Neural cell (in vitro differentiated cells): ENCODE results near the gene PLEKHM3. TPM values are rescaled to one million over a fixed set of nuclear protein-coding genes. Genes with fewer than 3 reads are reported as not detected.

Experiments
- H2AFZ ChIP-seq: fragments of 200-600, 300-800 bp; sonication (generic), shearing (Covaris generic); 2 replicates; pipeline ENCODE4 v1.6.0; 2014; ENCODE audit warnings: low read depth, mild to moderate bottlenecking, antibody characterized with exemption, low read length, moderate library complexity
- H3F3A ChIP-seq: fragments of 200-600 bp; shearing (Covaris generic); 2 replicates; pipeline ENCODE4 v1.6.1; 2016; ENCODE audit warnings: mild to moderate bottlenecking, moderate library complexity, mixed read lengths, antibody characterized with exemption, low read length; ENCODE audit not compliant: insufficient read depth, poor library complexity, severe bottlenecking
- H3K27ac ChIP-seq: fragments of 200-600, 300-800 bp; sonication (generic), shearing (Covaris generic); 2 replicates; pipeline ENCODE4 v1.5.1; 2014; ENCODE audit warnings: mild to moderate bottlenecking, low read length, moderate library complexity
- H3K27me3 ChIP-seq: fragments of 300-800, 200-600 bp; sonication (generic), shearing (Covaris generic); 2 replicates; pipeline ENCODE4 v1.6.0; 2014; ENCODE audit warnings: mild to moderate bottlenecking, low read depth, low read length, moderate library complexity; ENCODE audit not compliant: insufficient read depth
- H3K36me3 ChIP-seq: fragments of 300-800, 200-600 bp; sonication (generic), shearing (Covaris generic); 2 replicates; pipeline ENCODE4 v1.5.1; 2014; ENCODE audit warnings: mild to moderate bottlenecking, antibody characterized with exemption, low read length, moderate library complexity; ENCODE audit not compliant: insufficient read depth
- H3K4me2 ChIP-seq: fragments of 300-800, 200-600 bp; sonication (generic), shearing (Covaris generic); 2 replicates; pipeline ENCODE4 v1.6.0; 2014; ENCODE audit warnings: mild to moderate bottlenecking, low read length
- H3K4me3 ChIP-seq: fragments of 300-800, 200-600 bp; sonication (generic), shearing (Covaris generic); 2 replicates; pipeline ENCODE4 v1.5.1; 2014; ENCODE audit warnings: mild to moderate bottlenecking, low read length, moderate library complexity
- H3K79me2 ChIP-seq: fragments of 200-600 bp; shearing (Covaris generic); replicated peaks from 2 replicates; pipeline ENCODE4 v1.6.0; 2014; ENCODE audit warnings: mild to moderate bottlenecking, low read length, moderate library complexity; ENCODE audit not compliant: insufficient read depth
- H3K9ac ChIP-seq: fragments of 300-800, 200-600 bp; sonication (generic), shearing (Covaris generic); 2 replicates; pipeline ENCODE4 v1.6.1; 2016; ENCODE audit warnings: mild to moderate bottlenecking, low read length, mixed read lengths
- H3K9me2 ChIP-seq: fragments of 200-600 bp; shearing (Covaris generic); 2 replicates; pipeline ENCODE4 v1.6.1; 2016; ENCODE audit warnings: mild to moderate bottlenecking, low read length, mixed read lengths; ENCODE audit not compliant: insufficient read depth
- H3K9me3 ChIP-seq: fragments of 200-600, 300-800 bp; sonication (generic), shearing (Covaris generic); 2 replicates; pipeline ENCODE4 v1.6.1; 2016; ENCODE audit warnings: mild to moderate bottlenecking, mixed run types, low read length, moderate library complexity, mixed read lengths
- H4K20me1 ChIP-seq: fragments of 200-600 bp; shearing (Covaris generic); 2 replicates; pipeline ENCODE4 v1.6.1; 2016; ENCODE audit warnings: mild to moderate bottlenecking, mixed run types; ENCODE audit not compliant: insufficient read depth
- CTCF ChIP-seq: fragments of 450-650 bp; IDR thresholded peaks from 2 replicates; pipeline ENCODE4 v1.5.1; 2014; ENCODE audit warnings: antibody characterized with exemption, mild to moderate bottlenecking, moderate library complexity; ENCODE audit not compliant: poor library complexity, severe bottlenecking
- EP300 ChIP-seq: fragments of 450-650 bp; conservative IDR thresholded peaks from 2 replicates; pipeline ENCODE4 v1.6.1; 2014; ENCODE audit warnings: antibody characterized with exemption, mild to moderate bottlenecking, moderate library complexity; ENCODE audit not compliant: poor library complexity, severe bottlenecking
- EZH2 ChIP-seq: fragments of 200-600, 300-800 bp; shearing (Covaris generic), sonication (generic); IDR thresholded peaks from 2 replicates; pipeline ENCODE4 v1.6.1; 2014; ENCODE audit warnings: antibody characterized with exemption, low read length, borderline replicate concordance, mild to moderate bottlenecking; ENCODE audit not compliant: insufficient read depth, poor library complexity, severe bottlenecking
- MXI1 ChIP-seq: fragments of 450-650 bp; conservative IDR thresholded peaks from 2 replicates; pipeline ENCODE4 v1.6.1; 2014; ENCODE audit warnings: antibody characterized with exemption, mild to moderate bottlenecking; ENCODE audit not compliant: poor library complexity, severe bottlenecking
- POLR2AphosphoS5 ChIP-seq: IDR thresholded peaks from 2 replicates; pipeline ENCODE4 v1.6.1; 2012
- RAD21 ChIP-seq: fragments of 450-650 bp; conservative IDR thresholded peaks from 2 replicates; pipeline ENCODE4 v1.6.1; 2014; ENCODE audit warnings: antibody characterized with exemption, mild to moderate bottlenecking, moderate library complexity
- REST ChIP-seq: IDR thresholded peaks from 2 replicates; pipeline ENCODE4 v1.6.1; 2012; ENCODE audit warnings: borderline replicate concordance
- SMC3 ChIP-seq: fragments of 450-650 bp; conservative IDR thresholded peaks from 2 replicates; pipeline ENCODE4 v1.6.1; 2014; ENCODE audit warnings: antibody characterized with exemption, mild to moderate bottlenecking, moderate library complexity; ENCODE audit not compliant: poor library complexity
- TAF1 ChIP-seq: IDR thresholded peaks from 2 replicates; pipeline ENCODE4 v1.6.1; 2012; ENCODE audit warnings: low read depth
- polyA plus RNA-seq: library from polyadenylated mRNA; depleted of rRNA; stranded (reverse); fragments of >200 nt; gene quantifications from 2 replicates; pipeline ENCODE4 v1.2.3, GENCODE V29; 2014

PLEKHM3 gene
- polyA plus RNA-seq, 1 donor from 2014 or later, result 13.4 TPM

GRCh38 chr2:207835805-207836204 lies 189.5 kb downstream of the PLEKHM3 start:
- Histone ChIP-seq H3K79me2 (no peaks in the 10 kb centered on the region), H3F3A (no peaks in the 10 kb centered on the region), H3K4me2 (no peak overlapping the region), H3K4me3 (no peak overlapping the region), H4K20me1 (no peaks in the 10 kb centered on the region), H3K9me2 (no peaks in the 10 kb centered on the region), H3K9ac (no peak overlapping the region), H3K9me3 (no peaks in the 10 kb centered on the region), H3K27me3 (no peaks in the 10 kb centered on the region), H2AFZ (no peak overlapping the region), H3K27ac (no peak overlapping the region), H3K36me3 (no peaks in the 10 kb centered on the region)
- TF ChIP-seq POLR2AphosphoS5 (no peak), RAD21 (no peak), TAF1 (no peak), MXI1 (no peak)

GRCh38 chr2:207833251-207833751 lies 192.0 kb downstream of the PLEKHM3 start:
- no peaks in the 10 kb centered on the region for H3K36me3 ChIP-seq
- H3K9ac ChIP-seq, result no peak overlapping the region
- TF ChIP-seq SMC3 (no peak), EP300 (no peak), POLR2AphosphoS5 (no peak), CTCF (no peak), MXI1 (no peak), RAD21 (no peak), TAF1 (no peak), REST (no peak), EZH2 (no peak)
- H3F3A ChIP-seq, result no peaks in the 10 kb centered on the region
- H3K27me3 ChIP-seq, result no peaks in the 10 kb centered on the region
- H3K9me2 ChIP-seq, result no peaks in the 10 kb centered on the region
- H3K4me3 ChIP-seq, result no peak overlapping the region
- no peaks in the 10 kb centered on the region for H4K20me1 ChIP-seq
- H3K9me3 ChIP-seq, result no peaks in the 10 kb centered on the region
- no peaks in the 10 kb centered on the region for H3K79me2 ChIP-seq
- no peak overlapping the region for H2AFZ ChIP-seq
- H3K27ac ChIP-seq, result no peak overlapping the region
- no peak overlapping the region for H3K4me2 ChIP-seq
